Measurements from ENCODE around the gene TRPM7. TPM values are rescaled to one million over a fixed set of nuclear protein-coding genes. Genes with fewer than 3 reads are reported as not detected.
"Not testable (repeated sequence)": the region's sequence is repeated elsewhere in the genome, so short reads cannot be mapped to it uniquely, and the experiment has no call there.

The TRPM7 gene
- total RNA-seq, 1 donor from 2014 or later, result 34.5 TPM

GRCh38 chr15:50633653-50634052 lies 52.9 kb downstream of the TRPM7 start:
- TF ChIP-seq CTCF (IDR thresholded peaks at IDR 0.05), result no peak

DNA sequence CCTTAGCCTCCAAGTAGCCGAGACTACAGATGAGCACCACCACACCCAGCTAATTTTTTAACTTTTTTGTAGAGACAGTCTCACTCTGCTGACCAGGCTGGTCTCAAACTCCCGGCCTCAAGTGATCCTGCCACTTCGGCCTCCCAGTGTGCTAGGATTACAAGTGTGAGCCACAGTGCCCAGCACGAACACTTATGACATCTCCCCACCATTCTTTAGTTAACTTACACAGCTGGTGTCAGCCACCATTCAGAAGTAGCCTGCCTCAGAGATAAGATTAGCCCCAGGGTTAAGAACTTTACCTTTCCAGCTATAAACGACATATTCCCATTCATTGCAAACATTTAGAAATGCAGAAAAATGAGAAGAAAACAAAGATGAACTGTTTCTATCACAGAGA lies 58.2 kb downstream of the TRPM7 start:
- Mint-ChIP-seq H3K36me3 (ENCODE audit: low read depth) (peaks cover 14% of the 10 kb centered on the region), H3K4me3 (ENCODE audit: unreplicated experiment) (no peak overlapping the region), H3K9me3 (ENCODE audit: low read depth) (no peaks in the 10 kb centered on the region), H3K27ac (ENCODE audit: unreplicated experiment) (no peak overlapping the region), H3K4me1 (ENCODE audit: low read depth) (peaks cover 42% of the 10 kb centered on the region), H3K27me3 (ENCODE audit: low read depth) (no peaks in the 10 kb centered on the region)
- no peak for DNase-seq (ENCODE audit: low spot score)
- TF ChIP-seq CTCF (IDR thresholded peaks at IDR 0.05), result no peak

More at GRCh38 chr15:50633653-50634052, 52.9 kb downstream of the TRPM7 start:
- no peak overlapping the region for H3K4me3 Mint-ChIP-seq (ENCODE audit: unreplicated experiment)
- no peak for DNase-seq (ENCODE audit: low spot score)
- peaks cover 18% of the 10 kb centered on the region for H3K36me3 Mint-ChIP-seq (ENCODE audit: low read depth)
- no peaks in the 10 kb centered on the region for H3K27me3 Mint-ChIP-seq (ENCODE audit: low read depth)
- peak overlapping the region; percentile 57 for H3K27ac Mint-ChIP-seq (ENCODE audit: unreplicated experiment)
- H3K4me1 Mint-ChIP-seq (ENCODE audit: low read depth), result peaks cover 6% of the 10 kb centered on the region
- H3K9me3 Mint-ChIP-seq (ENCODE audit: low read depth), result no peaks in the 10 kb centered on the region

- Mint-ChIP-seq H3K4me1 (ENCODE audit: low read depth) (peaks cover 41% of the 10 kb centered on the region), H3K9me3 (ENCODE audit: low read depth) (no peaks in the 10 kb centered on the region), H3K27ac (ENCODE audit: unreplicated experiment) (peak overlapping the region; percentile 79), H3K36me3 (ENCODE audit: low read depth) (peaks cover 16% of the 10 kb centered on the region), H3K27me3 (ENCODE audit: low read depth) (no peaks in the 10 kb centered on the region), H3K4me3 (ENCODE audit: unreplicated experiment) (peak overlapping the region; percentile 10)
- no peak for DNase-seq (ENCODE audit: low spot score)
- no peak for TF ChIP-seq CTCF (IDR thresholded peaks at IDR 0.05)
These were observed 59.1 kb downstream of the TRPM7 start for GRCh38 chr15:50627351-50628055.

GRCh38 chr15:50624616-50625168 lies 61.9 kb downstream of the TRPM7 start:
- Mint-ChIP-seq H3K4me1 (ENCODE audit: low read depth) (peaks cover 41% of the 10 kb centered on the region), H3K27me3 (ENCODE audit: low read depth) (no peaks in the 10 kb centered on the region), H3K36me3 (ENCODE audit: low read depth) (peaks cover 18% of the 10 kb centered on the region), H3K4me3 (ENCODE audit: unreplicated experiment) (no peak overlapping the region), H3K27ac (ENCODE audit: unreplicated experiment) (peak overlapping the region; percentile 55), H3K9me3 (ENCODE audit: low read depth) (no peaks in the 10 kb centered on the region)
- no peak for TF ChIP-seq CTCF (IDR thresholded peaks at IDR 0.05)
- no peak for DNase-seq (ENCODE audit: low spot score)

DNA sequence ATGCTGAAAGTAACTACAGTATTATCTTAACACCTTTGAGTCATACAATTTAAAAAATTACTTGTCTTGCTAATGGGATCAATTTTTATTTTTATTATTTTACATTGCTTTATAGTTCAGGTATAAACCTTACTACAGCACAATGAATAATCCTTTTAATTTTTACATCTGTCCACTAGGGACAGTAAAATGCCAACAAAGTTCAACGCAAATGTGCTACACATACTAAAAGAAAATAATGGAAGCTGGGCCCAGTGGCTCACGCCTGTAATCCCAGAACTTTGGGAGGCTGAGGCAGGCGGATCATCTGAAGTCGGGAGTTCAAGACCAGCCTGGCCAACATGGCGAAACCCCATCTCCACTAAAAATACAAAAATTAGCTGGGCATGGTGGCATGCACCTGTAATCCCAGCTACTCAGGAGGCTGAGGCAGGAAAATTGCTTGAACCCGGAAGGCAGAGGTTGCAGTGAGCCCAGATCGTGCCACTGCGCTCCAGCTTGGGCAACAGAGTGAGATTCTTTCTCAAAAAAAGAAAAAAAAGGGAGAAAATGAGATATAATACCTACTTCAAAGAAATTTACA lies 64.1 kb downstream of the TRPM7 start:
- TF ChIP-seq CTCF (IDR thresholded peaks at IDR 0.05), result peak; percentile 78
- not testable (repeated sequence) for H3K4me3 Mint-ChIP-seq (ENCODE audit: unreplicated experiment); H3K27me3 Mint-ChIP-seq (ENCODE audit: low read depth); DNase-seq (ENCODE audit: low spot score); H3K9me3 Mint-ChIP-seq (ENCODE audit: low read depth); H3K27ac Mint-ChIP-seq (ENCODE audit: unreplicated experiment)
- H3K4me1 Mint-ChIP-seq (ENCODE audit: low read depth), result peaks cover 30% of the 10 kb centered on the region
- H3K36me3 Mint-ChIP-seq (ENCODE audit: low read depth), result peaks cover 14% of the 10 kb centered on the region

GRCh38 chr15:50616960-50617359 lies 69.6 kb downstream of the TRPM7 start:
- DNase-seq (ENCODE audit: low spot score); H3K27ac Mint-ChIP-seq (ENCODE audit: unreplicated experiment); H3K4me1 Mint-ChIP-seq (ENCODE audit: low read depth); H3K4me3 Mint-ChIP-seq (ENCODE audit: unreplicated experiment); H3K27me3 Mint-ChIP-seq (ENCODE audit: low read depth); H3K9me3 Mint-ChIP-seq (ENCODE audit: low read depth): not testable (repeated sequence)
- peaks cover 11% of the 10 kb centered on the region for H3K36me3 Mint-ChIP-seq (ENCODE audit: low read depth)

GRCh38 chr15:50616554-50616953 lies 70.0 kb downstream of the TRPM7 start:
- not testable (repeated sequence) for H3K9me3 Mint-ChIP-seq (ENCODE audit: low read depth); H3K27me3 Mint-ChIP-seq (ENCODE audit: low read depth); H3K4me3 Mint-ChIP-seq (ENCODE audit: unreplicated experiment); H3K27ac Mint-ChIP-seq (ENCODE audit: unreplicated experiment); DNase-seq (ENCODE audit: low spot score); H3K4me1 Mint-ChIP-seq (ENCODE audit: low read depth)
- peaks cover 13% of the 10 kb centered on the region for H3K36me3 Mint-ChIP-seq (ENCODE audit: low read depth)
